Type B pancreatic cell (in vitro differentiated cells): Measurements from ENCODE around the gene USH1C. TPM values are rescaled to one million over a fixed set of nuclear protein-coding genes. Genes with fewer than 3 reads are reported as not detected.

Experiments used
- DNase-seq: peaks from one replicate; pipeline ENCODE4 v3.0.0; 2021; ENCODE audit warnings: mixed read lengths; ENCODE audit not compliant: unreplicated experiment; ENCODE audit errors: extremely low spot score
- H3K27ac Mint-ChIP-seq: 2 replicates; pipeline ENCODE4 v1.8.0; 2021; ENCODE audit warnings: mild to moderate bottlenecking, mixed read lengths
- H3K27me3 Mint-ChIP-seq: 2 replicates; pipeline ENCODE4 v1.8.0; 2021; ENCODE audit warnings: mixed read lengths
- H3K36me3 Mint-ChIP-seq: 2 replicates; pipeline ENCODE4 v1.8.0; 2021; ENCODE audit warnings: mixed read lengths
- H3K4me1 Mint-ChIP-seq: one replicate; pipeline ENCODE4 v1.8.0; 2021; ENCODE audit warnings: mixed read lengths; ENCODE audit not compliant: unreplicated experiment
- H3K4me3 Mint-ChIP-seq: 2 replicates; pipeline ENCODE4 v1.8.0; 2021; ENCODE audit warnings: mild to moderate bottlenecking, mixed read lengths
- H3K9me3 Mint-ChIP-seq: 2 replicates; pipeline ENCODE4 v1.8.0; 2021; ENCODE audit warnings: mixed read lengths
- CTCF ChIP-seq: fragments of 200-600 bp; sonication (generic); conservative IDR thresholded peaks from 2 replicates; pipeline ENCODE4 v1.5.0; 2021; ENCODE audit warnings: antibody characterized with exemption, mild to moderate bottlenecking
- total RNA-seq: library from RNA; stranded (reverse); gene quantifications from 2 replicates; pipeline ENCODE4 v1.2.1, GENCODE V29; 2021; ENCODE audit warnings: low replicate concordance

USH1C gene
- total RNA-seq, 1 donor from 2014 or later = 21.8 TPM

GRCh38 chr11:17554487-17554886 lies 10.3 kb upstream of the USH1C start:
- no peaks in the 10 kb centered on the region for H3K36me3 Mint-ChIP-seq

GRCh38 chr11:17553249-17553546 lies 9.0 kb upstream of the USH1C start:
- H3K27ac Mint-ChIP-seq = no peak overlapping the region
- no peak for DNase-seq
- no peaks in the 10 kb centered on the region for H3K9me3 Mint-ChIP-seq
- no peaks in the 10 kb centered on the region for H3K36me3 Mint-ChIP-seq
- H3K4me1 Mint-ChIP-seq = no peaks in the 10 kb centered on the region
- H3K4me3 Mint-ChIP-seq = no peak overlapping the region
- TF ChIP-seq CTCF = no peak
- H3K27me3 Mint-ChIP-seq = no peaks in the 10 kb centered on the region

More at GRCh38 chr11:17554487-17554886, 10.3 kb upstream of the USH1C start:
- TF ChIP-seq CTCF = no peak
- H3K27ac Mint-ChIP-seq = no peak overlapping the region
- no peak for DNase-seq
- H3K27me3 Mint-ChIP-seq = no peaks in the 10 kb centered on the region
- H3K4me3 Mint-ChIP-seq = no peak overlapping the region
- H3K9me3 Mint-ChIP-seq = no peaks in the 10 kb centered on the region
- H3K4me1 Mint-ChIP-seq = no peaks in the 10 kb centered on the region

GRCh38 chr11:17552392-17553248 lies 8.4 kb upstream of the USH1C start:
- Mint-ChIP-seq H3K9me3 (no peaks in the 10 kb centered on the region), H3K36me3 (no peaks in the 10 kb centered on the region), H3K4me3 (no peak overlapping the region), H3K27ac (no peak overlapping the region), H3K4me1 (peaks cover under 1% of the 10 kb centered on the region), H3K27me3 (peaks cover 1% of the 10 kb centered on the region)
- DNase-seq = no peak
- no peak for TF ChIP-seq CTCF

- no peak for TF ChIP-seq CTCF
- Mint-ChIP-seq H3K4me3 (no peak overlapping the region), H3K9me3 (no peaks in the 10 kb centered on the region), H3K36me3 (no peaks in the 10 kb centered on the region), H3K27me3 (peaks cover 7% of the 10 kb centered on the region), H3K27ac (no peak overlapping the region), H3K4me1 (peaks cover 7% of the 10 kb centered on the region)
- no peak for DNase-seq
These were observed 7.8 kb upstream of the USH1C start for GRCh38 chr11:17552041-17552355.

GRCh38 chr11:17551347-17552040 lies 7.3 kb upstream of the USH1C start:
- Mint-ChIP-seq H3K4me1 (peaks cover 12% of the 10 kb centered on the region), H3K4me3 (no peak overlapping the region), H3K27me3 (peaks cover 12% of the 10 kb centered on the region), H3K9me3 (no peaks in the 10 kb centered on the region), H3K36me3 (no peaks in the 10 kb centered on the region), H3K27ac (no peak overlapping the region)
- no peak for DNase-seq
- no peak for TF ChIP-seq CTCF
